Hematopoietic multipotent progenitor cell treated with erythropoietin and hydrocortisone succinate and interleukin-3 and kit ligand, for 4 days (in vitro differentiated cells): ENCODE results near the gene KMT5B.
"Not testable (repeated sequence)": the region's sequence is repeated elsewhere in the genome, so short reads cannot be mapped to it uniquely, and the experiment has no call there.

Experiments used
- DNase-seq: peaks from one replicate; pipeline ENCODE4 v3.0.0-alpha.2; 2015

The KMT5B gene

GRCh38 chr11:68213135-68213515, at the start of gene KMT5B:
KMT5B (minus strand) TSS chr11:68213296; CDS start chr11:68190076, 23,220 bp downstream.
- no peak for DNase-seq

DNA sequence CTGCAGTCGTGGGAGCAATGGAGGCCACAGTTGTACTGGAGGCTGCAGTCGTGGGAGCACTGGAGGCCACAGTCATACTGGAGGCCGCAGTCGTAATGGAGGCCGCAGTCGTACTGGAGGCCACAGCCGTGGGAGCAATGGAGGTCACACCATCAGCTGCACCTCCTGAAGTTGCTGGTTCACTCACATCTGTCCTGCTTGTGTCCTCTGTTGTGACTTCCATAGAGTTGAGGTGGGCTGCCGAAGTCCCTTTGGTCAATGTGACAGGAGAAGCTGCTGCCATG, 49.4 kb upstream of the KMT5B start:
- no peak for DNase-seq

DNA sequence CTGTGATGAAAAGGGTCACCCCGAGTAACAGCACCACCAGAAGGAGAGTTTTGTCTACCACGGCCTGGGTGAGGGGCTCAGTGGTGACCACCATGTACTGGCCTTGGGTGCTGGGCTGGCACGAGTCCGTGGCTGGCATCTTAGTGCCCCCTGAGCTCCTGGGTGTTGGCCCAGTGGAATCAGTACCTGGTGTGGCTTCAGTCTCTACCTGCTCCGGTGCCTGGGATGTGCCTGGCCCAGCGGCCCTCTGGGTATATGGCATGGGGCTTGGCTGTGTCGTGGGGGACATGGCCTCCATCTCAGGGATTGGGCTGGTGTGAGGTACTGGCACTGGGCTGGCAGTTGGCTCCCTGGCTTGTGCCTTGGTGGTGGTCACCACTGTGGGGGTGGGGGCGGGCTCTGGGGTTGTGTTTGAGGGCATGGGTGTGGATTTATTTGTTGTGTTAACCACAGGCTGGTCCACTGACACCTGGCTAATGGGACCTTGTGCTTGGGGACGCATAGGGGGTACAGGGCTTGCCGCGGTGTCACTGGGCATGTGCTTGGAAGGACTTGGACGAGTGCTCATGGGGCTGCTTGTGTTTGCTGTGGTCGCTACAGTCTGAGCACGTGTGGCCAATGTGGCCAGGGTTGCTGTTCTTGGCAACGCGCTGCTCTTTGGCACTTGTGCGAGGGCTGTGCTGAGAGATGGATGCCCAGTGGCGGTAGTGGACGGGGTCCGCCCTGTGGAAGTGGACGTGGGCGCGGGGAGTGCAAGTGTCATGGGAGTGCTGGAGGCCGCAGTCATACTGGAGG, 48.9 kb upstream of the KMT5B start:
- no peak for DNase-seq

- no peak for DNase-seq
Measured at GRCh38 chr11:68261006-68261405, 47.9 kb upstream of the KMT5B start.

GRCh38 chr11:68260484-68260883, 47.4 kb upstream of the KMT5B start:
- no peak for DNase-seq

DNA sequence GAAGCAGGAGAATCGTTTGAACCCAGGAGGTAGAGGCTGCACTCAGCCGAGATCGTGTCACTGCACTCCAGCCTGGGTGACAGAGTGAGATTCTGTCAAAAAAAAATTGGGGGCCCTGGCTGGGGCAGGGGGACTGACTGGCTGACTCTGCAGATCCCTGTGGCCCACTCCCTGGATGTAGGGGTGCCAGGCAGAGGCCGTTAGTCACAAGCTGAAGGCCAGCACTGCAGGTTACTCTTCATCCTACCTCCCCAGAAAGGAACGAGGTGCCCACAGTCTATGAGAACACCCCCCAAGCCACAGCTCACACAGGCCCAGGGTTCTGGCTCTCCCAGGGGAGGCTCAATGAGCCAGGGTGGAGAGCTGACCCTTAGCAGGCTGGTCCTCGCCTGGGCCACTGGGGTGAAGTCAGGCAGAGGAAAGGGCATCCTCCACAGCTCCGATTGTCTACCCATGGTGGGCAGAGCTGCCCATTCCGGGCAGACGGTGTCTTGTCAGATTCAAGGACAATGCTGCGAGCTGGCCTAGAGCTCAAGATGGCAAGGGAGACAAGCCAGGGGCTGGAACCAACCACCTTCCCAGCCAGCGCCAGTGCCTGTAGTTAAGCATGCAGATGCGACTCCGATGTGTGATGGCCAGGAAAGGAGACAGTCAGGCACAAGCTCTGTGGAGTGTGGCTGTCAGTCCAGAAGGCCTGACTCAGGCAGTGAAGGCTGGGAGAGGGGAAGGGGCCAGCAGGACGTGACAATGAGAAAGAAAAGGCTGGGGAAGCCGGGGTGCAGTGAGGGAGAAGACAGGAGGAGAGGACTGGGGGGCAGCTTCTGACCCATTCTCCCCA, 46.2 kb upstream of the KMT5B start:
- no peak for DNase-seq

DNA sequence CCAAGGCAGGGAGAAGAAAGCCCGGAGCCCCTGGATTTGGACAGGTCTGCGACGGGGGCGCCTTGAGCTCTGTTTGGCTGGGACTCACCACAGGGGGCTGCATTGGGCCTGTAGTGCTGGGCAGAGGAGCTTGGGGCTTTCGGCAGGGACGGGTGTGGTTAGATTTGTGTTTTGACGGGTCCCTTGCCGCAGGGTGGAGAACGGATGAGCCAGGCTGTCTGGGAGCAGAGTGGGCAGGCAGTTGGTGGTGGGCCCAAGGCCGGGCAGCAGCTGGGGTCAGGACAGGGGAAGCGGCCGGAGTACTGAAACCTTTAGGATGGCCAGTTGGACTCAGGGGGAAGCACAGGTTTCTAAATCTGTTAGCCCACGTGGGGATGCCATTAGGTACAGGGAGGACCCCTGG, 45.3 kb upstream of the KMT5B start:
- DNase-seq = no peak

- DNase-seq = peak; percentile 97
Measured at GRCh38 chr11:68257477-68258362, 44.6 kb upstream of the KMT5B start.

- DNase-seq = no peak
Measured at GRCh38 chr11:68256331-68256741, 43.2 kb upstream of the KMT5B start.

GRCh38 chr11:68255526-68255925, 42.4 kb upstream of the KMT5B start:
- DNase-seq = no peak

GRCh38 chr11:68254421-68254820, 41.3 kb upstream of the KMT5B start:
- no peak for DNase-seq

DNA sequence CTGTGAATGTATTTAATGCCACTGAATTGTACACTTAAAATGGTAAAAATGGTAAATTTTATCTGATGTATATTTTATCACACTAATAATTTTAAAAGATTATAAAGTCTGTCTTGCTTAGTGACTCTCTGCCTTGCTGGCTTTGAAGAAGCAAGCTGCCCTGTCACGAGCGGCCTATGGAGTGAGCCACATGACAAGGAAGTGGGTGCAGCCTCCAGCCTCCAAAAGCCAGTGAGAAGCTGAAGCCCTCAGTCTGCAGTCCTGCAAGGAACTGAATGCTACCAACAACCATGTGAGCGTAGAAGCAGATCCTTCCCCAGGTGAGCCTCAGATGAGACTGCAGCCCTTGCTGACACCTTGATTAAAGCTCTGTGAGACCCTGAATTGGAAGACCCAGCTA, 38.7 kb upstream of the KMT5B start:
- DNase-seq = no peak

DNA sequence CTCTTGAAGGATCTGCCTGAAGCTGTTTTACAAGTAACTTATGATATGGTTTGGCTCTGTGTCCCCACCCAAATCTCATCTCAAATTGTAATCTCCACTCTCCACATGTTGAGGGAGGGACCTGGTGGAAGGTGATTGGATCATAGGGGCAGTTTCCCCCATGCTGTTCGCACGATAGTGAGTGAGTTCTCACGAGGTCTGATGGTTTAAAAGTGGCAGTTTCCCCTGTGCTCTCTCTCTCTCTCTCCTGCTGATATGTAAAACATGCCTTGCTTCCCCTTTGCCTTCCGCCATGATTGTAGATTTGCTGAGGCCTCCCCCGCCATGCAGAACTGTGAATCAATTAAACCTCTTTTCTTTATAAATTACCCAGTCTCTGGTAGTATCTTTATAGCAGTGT, 31.8 kb upstream of the KMT5B start:
- DNase-seq = peak; percentile 45

GRCh38 chr11:68243847-68244246, 30.8 kb upstream of the KMT5B start:
- DNase-seq = not testable (repeated sequence)

DNA sequence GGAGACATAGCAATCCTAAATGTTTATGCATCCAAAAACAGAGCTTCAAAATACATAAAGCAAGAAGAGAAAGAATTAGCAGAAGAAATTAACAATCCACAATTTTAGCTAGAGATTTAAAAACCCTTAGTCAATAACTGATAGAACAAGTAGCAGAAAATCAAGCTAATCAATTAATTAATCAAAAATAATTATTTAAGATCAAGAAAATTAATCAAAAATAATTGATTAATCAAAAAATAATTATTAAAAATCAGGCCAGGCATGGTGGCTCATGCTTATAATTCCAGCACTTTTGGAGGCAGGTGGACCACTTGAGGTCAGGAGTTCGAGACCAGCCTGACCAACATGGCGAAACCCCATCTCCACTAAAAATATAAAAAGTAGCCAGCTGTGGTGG, 29.5 kb upstream of the KMT5B start:
- DNase-seq = no peak

- peak; percentile 22 for DNase-seq
Measured at GRCh38 chr11:68231621-68232020, 18.5 kb upstream of the KMT5B start.

GRCh38 chr11:68229601-68230000, 16.5 kb upstream of the KMT5B start:
- DNase-seq = no peak

- DNase-seq = no peak
Measured at GRCh38 chr11:68226421-68226820, 13.3 kb upstream of the KMT5B start.

DNA sequence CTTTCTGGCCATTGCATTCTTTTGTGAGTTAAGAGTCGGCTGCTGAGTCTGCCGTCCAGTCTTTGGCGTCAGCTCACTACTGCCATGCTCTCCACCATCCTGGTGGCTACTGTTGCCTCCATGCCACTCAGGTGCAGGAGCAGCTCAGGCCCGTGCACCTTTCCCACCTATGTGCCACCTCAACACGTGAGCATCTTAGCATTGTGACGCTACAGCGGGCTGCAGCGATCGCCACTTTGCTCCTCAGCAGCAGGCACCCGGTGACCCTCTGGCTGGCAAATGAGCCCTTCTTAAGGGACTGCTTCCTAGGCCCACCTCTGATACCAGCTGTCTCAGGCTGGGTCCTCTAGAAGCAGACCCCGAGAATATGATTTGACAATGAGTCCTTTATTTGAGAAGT, 11.5 kb upstream of the KMT5B start:
- DNase-seq = no peak

GRCh38 chr11:68223275-68223674, 10.2 kb upstream of the KMT5B start:
- DNase-seq = no peak

GRCh38 chr11:68221406-68221805, 8.3 kb upstream of the KMT5B start:
- DNase-seq = no peak

DNA sequence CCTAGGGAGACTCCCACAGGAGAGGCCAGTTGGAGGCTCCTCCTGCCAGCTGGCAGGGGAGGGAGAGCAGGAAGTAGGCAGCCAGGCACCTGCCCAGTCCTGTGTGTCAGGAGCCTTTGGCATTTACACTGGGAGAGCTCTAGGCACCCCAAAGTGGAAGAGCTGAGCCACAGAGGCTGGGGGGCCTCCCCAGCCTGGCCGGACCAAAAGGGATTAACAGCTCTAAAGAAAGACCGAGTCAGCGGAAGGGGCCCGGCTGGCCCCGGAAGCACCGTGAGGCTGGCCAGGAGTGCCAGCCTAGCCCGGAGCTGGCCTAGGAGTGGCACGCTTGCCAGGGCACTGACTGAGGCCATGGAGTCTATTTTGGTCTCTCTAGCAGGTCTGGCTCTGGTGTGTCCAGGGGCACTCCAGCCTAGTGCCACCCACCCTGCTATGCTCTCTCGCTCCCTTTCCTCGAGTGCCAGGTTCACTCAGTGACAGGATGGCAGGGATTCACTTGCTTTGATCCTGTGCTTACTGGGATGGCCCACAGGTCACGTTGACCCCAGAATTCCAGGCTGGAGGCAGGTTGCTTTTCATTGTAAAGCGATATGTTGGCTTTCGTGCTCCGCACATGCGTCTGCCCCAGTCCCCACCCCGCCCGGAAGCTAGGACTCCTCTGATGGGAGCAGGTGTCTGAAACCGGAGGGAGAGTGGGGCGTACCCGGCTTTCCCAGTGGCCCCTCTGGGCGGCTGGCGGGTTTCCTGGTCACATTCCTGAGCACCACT, 3.3 kb upstream of the KMT5B start:
- DNase-seq = no peak
